Stimulated activated naive CD8-positive, alpha-beta T cell treated with anti-CD3 and anti-CD28 coated beads, Interleukin-15, Interleukin-2, amounts not matched to agents 100 U/mL and 50 U/mL, for 24 hours (primary cell): ENCODE measurements around the gene DPYSL3.
A peak's percentile ranks its signal among the peaks of the same experiment; 100 is the strongest.
"Not testable (repeated sequence)": the region's sequence is repeated elsewhere in the genome, so short reads cannot be mapped to it uniquely, and the experiment has no call there.

Source experiments
- ATAC-seq: fragments of 150-1000 bp; cut with Tn5 transposase; one replicate; pipeline ENCODE4 v1.10.0; 2021
- DNase-seq: peaks from one replicate; pipeline ENCODE4 v3.0.0; 2021

DPYSL3 gene

DNA sequence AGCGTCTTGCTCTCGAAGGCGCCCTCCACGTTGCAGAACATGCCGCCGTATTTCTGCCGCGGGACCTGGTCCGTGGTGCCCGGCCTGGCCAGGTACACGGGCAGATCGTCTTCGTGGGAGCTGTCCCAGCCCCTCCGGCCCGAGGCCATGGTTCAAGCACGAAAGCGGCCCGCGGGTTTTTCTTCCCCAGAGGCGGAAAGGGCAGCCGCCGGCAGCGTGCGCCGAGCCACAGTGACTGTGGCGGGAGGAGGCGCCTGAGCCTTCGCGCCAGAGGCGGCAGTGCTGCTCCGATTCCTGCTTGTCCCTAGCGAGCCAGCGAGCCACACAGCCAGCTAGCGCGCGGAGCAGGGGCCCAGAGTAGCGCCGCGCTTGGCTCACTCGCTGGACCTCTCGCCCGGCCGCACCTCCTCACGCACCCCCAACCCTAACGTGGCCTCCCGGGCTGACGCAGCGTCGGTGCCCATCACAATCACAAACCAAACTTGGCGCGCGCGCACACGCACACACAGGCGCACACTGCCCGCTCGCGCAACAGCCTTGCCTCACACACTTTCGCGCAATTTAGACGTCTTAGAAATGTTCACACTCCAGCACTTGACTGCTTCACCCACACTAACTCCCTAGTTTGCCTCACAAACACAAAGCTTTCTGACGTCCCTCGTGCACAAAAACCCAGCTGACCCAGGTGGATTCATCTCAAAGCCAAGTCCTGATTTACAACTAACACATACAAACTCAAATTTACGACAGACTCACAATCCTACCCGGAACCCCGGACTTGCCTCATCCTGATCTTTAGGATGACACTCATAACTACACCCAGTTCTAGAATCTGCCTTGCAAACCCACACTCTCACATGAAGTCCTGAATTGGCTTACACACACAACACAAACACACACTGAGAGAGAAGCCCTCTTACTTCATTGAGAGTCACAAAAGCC is at the start of gene DPYSL3:
Gene DPYSL3, minus strand, starts transcription at position 359 of the 942 bp plus-strand sequence. Its CDS starts 210 bp downstream, at position 149.
- ATAC-seq (peak; percentile 28), DNase-seq (peak; percentile 3)

DNA sequence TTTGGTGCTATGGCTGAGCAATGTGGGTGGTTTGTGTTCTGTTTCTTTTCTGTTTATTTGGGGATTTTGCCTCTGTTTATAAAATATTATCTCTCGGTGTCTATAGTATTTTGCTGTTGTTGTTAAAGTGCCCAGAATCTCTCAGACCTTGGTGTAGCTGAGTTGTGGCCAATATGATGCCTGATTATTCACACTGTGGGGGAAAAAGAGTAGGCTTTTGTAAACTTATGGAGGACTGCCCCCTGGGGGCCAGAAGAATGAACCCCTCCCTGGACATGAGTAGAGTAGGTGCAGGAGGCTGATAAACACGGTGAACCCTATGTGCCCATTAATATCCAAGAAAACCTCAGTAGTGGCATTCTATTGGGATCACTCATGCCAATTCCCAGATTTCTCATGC is 49.0 kb upstream of the DPYSL3 start:
- DNase-seq: no peak
- ATAC-seq: no peak

DNA sequence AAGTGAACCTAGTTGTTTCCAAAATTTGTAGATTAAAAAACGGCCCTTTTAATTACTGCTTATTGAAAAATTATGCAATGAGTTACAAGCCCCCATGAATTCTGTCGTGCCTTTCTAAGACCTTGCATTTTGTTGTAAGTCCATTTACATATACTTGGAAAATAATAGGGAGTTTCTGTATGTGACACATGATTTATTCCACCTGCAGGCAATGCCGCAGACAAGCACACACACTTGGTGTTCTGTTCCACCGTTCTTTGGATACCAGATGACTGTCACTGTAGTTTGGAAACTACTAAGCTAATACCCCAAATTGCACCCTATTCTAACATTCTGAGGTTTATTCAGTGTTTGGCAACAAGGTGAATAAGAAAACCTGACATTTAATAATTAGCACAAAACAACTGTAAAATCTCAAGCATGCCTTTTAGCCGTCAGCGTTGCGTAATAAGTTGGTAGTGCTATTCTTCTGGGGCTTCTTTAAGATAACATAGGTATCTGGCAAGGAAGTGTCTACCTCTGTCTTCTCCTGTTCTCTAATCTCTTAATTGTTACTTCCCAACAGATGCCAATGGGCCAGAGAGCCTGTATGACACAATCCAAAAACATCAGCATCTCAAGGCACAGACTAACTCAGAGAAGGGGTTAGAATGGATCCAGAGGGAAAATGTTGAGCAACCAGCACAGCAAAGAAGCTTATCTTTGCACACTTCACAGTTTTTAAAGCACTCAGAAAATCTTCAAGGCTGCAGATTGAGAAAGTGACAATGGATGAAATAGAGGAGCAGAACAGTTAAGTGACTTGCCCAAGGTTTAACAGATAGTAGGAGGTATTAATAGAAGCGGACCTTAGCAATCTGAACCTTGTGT is 48.2 kb upstream of the DPYSL3 start:
- DNase-seq (no peak), ATAC-seq (no peak)

DNA sequence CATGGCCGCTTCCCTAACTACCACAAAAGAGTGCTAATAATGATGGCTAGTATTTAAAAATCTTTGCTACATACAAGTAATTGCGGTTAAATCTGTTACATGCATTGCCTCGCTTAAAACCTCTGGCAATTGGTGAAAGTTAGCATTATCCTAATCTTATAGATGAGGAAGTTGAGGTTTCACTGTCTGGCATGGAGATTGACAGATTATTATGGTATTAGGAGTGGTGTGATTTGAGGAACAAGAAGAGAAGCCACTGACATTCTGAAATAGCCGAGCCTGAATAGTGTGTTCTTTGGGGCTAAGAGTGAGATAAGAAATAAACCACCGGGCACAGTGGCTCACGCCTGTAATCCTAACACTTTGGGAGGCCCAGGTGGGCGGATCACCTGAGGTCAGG is 45.3 kb upstream of the DPYSL3 start:
- DNase-seq: no peak
- ATAC-seq: no peak

DNA sequence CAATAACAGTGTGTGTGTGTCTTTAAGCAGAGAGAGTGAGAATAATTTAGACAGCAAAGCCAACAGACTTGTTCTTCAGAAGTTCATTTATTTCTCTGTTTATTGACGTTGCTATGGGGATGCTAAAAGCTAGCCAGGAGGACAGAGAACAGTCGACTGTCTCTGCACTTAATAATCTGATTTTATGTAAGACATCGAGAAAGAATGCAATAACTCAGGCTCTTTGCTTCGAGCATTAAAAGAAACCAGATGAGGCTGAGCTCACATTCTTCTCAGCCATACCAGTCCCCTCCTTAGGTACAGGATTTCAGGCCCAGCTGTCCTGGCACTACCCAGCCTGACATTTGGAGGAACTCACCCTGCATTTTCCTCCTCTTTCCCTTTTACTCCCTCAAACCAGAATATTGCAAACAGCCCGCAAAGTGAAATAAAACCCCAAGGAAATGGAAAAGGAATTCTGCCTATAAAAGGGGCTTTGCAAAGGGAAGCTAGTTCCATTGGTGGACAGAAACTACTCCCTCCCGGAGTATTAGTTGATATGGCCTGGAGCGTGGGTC is 44.5 kb upstream of the DPYSL3 start:
- no peak for ATAC-seq
- no peak for DNase-seq

DNA sequence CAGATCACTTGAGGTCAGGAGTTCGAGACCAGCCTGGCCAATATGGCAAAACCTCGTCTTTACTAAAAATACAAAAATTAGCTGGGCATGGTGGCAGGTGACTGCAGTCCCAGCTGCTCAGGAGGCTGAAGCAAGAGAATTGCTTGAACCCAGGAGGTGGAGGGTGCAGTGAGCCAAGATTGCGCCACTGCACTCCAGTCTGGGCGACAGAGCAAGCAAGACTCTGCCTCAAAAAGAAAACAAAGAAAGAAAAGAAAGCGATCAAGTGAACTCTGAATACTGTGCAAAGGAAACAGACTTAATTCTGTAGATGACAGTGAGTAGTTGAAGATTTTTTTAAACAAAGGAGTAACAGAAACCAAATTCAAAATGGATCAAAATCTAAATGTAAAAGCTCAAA is 43.9 kb upstream of the DPYSL3 start:
- not testable (repeated sequence) for ATAC-seq, DNase-seq

DNA sequence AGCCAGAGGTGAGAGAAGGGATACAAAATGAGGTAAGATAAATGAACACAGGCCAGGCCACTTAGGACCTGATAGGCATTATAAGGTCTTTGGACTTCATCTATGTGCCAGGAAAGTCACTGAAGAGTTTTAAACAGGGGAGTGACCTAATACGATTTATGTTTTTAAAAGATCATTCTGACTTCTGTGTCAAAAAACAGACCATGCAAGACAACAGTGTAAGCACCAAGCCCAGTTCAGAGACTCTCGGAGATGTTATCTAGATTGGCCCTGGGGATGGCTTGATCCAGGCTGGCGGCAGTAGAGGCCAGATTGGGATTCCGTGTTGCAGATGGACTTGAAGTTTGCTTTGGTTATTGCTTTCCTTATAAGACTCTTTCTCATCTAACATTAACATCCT is 43.0 kb upstream of the DPYSL3 start:
- ATAC-seq (no peak), DNase-seq (no peak)

DNA sequence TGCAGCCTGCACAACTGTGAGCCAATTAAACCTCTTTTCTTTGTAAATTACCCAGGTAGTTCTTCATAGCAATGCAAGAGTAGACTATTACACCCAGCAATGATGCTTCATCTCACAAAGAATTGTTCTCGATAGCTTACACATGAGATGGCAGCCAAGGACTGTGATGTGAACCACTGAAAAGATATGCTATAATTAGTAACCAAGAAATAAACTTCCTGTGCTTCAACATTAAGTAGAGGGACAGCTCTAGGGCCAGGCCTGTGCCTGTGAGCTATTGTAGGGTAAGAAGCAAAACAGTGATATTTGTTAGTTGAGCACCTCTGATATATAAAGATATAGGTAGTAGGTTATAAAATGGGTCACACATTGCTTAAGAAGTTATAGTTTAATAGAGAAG is 41.8 kb upstream of the DPYSL3 start:
- DNase-seq (no peak), ATAC-seq (no peak)

DNA sequence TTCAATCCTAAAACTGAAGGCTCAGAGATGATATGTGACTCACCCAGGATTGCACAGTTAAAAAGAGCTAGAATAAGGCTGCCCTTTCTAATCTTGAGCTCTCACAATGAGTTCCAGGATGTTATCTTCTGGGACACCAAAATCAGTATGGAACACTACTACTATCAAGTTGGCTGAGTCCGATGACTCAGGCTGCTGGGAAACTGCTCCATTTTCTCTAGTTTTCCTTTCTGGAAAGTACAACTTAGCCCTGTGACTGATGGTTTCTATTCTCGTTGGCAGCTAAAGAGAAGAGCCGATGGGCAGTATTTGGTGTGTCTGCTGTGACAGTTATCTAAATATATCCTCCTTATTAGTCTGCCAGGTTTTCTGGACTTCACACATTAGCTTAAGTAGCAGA is 37.9 kb upstream of the DPYSL3 start:
- DNase-seq (no peak), ATAC-seq (no peak)

DNA sequence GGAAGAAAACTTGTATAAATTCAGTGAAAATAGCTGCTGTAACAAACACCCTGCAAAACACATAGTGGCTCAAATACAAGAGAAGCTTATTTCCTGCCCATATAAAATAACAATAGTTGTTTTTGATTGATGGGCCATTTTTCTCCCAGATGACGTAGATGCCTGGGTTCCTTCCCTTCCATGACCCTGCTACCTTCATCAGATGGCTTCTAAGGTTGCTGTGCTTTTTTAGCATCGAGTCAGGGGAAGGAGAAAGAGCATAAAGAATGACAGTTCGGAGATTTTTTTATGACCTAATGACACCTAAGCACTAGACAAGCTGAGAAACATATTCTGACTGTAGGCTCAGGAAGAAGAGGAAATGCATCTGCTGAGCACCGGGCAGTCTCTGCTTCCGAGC is 34.7 kb upstream of the DPYSL3 start:
- DNase-seq: no peak
- no peak for ATAC-seq

DNA sequence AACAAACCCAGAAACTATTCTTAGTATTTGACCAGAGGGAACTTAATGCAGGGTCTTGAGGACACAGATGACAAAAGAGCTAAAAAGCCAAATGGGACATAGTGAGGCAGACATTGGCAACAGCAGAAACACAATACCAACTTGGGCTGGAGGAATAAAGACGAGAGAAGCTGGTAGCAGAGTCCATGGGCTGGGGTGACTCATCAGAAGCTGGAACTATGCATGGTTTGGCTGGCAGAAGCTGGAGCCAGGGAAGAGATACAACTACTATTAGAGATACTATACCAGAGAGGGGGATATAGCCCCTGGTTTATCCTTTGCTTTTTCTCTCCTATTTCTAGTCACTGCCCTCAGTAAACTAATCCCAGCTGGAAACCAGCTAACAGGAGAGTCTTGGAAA is 29.2 kb upstream of the DPYSL3 start:
- no peak for ATAC-seq
- DNase-seq: no peak

DNA sequence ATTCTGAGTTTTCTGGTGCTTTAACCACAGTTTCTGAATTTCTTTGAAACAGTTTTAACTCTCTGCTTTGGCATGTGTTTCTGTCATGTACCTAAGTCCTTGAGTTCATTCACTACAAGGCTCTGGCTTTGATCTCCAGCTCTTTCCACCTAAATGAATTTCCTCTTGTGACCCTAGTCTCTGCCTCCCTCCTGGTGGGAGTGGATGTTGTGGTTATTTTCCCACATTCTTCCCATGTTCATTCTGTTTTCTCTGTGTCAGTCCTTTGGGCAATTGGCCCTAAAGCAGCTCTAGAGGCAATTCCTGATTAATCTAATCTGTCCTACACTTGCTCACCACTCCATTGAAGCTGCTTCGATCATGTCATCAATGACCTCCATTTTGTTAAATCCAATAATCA is 28.4 kb upstream of the DPYSL3 start:
- ATAC-seq (no peak), DNase-seq (no peak)

DNA sequence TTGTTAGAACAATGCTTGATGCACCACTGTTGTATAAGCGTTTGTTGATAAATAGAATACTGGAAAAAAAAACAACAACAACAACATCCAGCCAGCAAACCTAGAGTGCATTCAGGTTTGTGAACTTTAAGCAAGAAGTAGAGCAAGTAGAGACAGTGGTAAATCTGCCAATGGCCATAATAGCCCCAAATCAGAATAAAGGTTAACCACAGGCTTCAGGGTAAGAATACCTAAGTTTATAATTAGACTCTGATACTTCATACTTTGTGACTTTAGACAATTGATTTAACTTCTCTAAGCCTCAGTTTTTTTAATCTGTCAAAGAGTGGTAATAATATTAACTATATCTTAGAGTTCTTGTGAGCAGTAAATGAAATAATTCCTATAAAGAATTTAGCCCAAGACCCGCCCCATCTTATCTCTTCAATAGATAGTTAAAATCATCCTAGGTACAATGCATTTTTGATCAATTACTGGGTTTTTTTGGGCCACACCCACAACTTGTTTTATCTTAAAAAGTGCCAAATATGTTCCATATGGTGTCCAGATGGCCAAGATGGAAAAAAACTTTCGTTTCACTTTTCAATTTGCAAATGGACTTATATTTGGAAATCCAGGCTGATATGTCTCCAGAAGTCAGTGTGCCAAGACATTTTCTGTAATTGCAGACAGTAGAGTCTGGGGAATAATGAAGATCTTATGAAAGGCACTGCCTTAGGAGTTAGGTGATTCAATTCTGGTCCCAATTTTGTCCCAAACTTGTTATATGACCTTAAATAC is 24.5 kb upstream of the DPYSL3 start:
- ATAC-seq (no peak), DNase-seq (no peak)

DNA sequence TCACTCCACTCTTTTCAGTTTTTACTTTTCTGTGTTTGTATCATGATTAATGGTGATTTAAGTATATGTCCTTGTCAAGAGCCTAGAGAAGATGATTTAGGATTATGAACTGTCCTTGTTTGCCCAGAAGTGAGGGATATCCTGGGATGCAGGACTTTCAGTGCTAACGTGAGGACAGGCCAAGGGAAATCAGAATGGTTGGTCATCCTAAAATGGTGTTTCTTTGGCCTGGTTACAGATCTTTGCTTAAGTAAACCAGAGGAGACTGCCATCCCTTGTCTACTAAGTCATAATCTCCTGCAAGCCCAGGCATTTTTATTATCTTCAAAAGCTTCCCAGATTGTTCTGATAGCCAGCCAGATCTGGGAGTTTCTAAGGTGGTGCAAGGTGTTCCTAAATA is 22.3 kb upstream of the DPYSL3 start:
- ATAC-seq (no peak), DNase-seq (no peak)

DNA sequence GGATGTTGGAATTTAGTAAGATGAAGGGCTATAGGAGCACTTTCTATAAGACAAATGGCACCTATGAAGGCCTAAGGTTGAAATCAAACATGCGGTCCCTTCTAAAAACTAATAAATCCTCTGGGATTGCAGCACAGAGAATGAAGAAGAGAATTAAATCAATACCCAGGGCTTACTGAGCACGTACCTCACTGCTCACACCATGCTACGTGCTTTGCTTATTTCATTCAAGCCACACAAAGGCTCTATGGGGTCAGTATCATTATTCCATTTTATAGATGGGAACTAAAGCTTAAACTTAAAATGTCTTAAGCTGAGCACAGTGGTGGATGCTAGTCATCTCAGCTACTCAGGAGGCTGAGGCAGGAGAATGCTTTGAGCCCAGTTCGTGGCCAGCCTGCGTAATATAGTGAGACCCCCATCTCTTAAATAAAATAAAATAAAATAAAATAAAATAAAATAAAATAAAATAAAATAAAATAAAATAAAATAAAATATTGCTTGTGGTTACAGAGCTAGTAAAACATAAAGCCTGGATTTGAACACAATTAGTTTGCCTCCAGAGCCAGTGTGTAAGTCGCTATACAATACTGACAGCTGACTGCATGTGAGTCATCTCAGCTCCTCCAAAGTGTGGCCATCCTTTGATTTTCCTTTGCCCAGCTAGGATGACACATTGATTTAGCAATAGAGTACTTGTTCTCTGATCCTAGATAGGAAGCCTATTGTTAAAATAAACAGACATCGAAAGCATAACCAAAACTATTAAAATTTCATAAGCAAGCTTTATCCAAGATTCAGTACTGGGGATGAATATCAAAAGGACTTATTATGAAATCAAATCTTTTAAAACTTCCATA is 20.9 kb upstream of the DPYSL3 start:
- ATAC-seq: no peak
- DNase-seq: no peak

DNA sequence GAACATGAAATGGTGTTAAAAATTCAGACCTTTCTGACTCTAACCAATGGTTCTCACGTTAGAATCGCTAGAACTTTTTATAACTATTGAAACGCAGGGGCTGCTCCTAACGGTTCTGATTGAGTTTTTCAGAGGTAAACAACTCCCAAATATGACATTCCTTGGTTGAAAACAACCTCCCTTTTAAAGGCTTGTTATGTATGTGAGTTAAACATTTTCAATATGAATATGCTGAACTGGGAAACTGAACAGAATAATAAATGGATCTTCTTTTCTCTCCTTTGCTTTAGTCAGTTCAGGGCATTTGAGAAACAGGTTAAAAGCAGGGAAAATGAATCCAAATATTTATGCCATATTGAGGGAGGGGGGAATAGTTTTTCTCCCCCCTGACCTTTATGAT is 13.2 kb upstream of the DPYSL3 start:
- DNase-seq (no peak), ATAC-seq (no peak)

DNA sequence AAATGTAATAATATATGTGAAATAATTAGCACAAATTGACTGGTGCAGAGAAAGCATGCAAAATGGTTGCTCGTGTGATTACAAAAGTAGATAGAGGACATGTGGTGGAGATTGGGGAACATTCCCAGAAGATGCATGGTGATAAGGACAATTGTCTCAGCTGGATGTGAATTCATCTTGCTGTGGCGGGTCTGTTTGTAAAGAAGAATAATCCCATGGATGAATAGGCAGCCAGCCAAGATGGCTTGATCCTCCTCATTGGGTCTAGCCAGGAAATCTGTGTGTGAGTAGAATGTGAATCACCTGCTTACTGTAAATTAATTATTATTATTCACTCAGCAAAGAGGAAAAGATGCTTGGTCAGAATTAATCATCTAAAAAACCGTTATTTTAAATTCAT is 12.6 kb upstream of the DPYSL3 start:
- DNase-seq (no peak), ATAC-seq (no peak)

DNA sequence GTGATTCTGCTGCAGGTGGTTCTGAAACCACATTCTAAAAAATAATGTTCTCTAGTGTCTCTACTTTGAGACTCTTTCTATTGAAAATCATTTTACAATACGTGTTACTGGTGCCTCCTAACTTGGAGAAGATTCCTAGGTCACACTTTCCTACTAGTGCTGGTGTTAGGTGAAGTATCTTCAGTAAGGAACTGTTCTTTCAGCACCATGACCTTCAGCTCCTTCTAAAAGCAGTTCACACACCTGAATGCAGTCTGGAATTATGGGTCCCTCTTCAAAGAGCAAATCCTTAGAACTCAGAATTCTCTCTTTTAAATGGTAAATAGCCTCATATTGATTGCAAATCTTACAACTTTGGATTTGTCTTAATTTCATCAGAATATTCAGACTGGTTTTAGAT is 10.6 kb upstream of the DPYSL3 start:
- no peak for ATAC-seq

DNA sequence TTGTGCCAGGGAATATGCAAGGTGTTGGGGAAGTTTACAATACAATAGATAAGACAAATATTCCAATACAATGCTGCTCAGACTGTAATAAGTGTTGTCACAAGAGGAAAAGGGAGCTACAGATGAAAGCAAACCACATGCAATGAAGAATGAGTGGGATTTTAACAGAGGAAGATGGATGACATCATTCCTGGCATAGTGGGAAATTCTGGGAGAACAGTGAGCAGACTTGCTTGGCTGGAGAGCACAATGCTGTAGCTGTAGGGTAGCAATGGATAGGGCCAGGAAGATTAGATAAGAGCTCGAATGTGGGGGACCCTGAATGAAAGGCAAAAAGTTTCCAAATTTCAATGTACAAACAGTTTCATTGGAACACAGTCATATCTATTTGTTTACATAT is 9.5 kb upstream of the DPYSL3 start:
- no peak for ATAC-seq
- no peak for DNase-seq

More for the DNA sequence above, 10.6 kb upstream of the DPYSL3 start:
- no peak for DNase-seq

DNA sequence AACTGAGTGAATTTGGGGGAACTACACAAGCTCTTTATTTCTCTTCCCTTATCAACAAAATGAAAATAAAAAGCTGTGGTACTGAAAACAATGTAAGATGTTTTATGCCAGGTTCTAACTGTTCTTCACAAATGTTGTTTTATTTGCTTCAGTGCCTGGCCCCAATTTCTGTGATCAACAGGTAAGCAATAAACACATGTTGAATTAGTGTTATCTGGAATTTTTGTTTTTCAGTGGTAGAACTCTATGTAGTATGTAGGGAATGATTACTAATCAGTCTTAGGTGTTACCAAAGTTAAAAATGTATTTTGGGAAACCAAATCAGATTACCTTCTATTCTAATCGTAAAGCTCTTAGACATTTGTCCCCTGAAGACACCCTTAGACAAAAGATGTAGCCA is 7.5 kb upstream of the DPYSL3 start:
- DNase-seq: no peak
- no peak for ATAC-seq

DNA sequence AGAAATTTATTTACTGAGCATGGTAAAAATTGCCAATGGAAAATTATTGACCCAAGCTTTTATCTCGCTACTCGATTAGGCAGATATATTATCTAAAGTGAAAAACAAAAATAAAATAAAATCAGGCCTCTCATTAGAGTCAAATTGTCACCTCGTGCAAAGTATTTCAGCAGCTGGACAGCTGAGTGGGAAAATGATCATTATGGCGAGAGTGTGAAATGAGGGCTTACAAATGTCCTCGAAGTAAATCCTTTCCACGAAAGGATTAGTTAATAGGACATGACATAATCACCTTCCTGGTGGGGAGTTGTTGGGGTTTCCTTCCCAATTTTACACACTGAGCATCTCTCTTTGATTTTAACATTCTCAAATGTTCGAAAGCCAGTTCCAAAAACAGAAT is 5.4 kb upstream of the DPYSL3 start:
- no peak for ATAC-seq
- no peak for DNase-seq
